ENCODE data around the gene KRT71. TPM values are rescaled to one million over a fixed set of nuclear protein-coding genes. Genes with fewer than 3 reads are reported as not detected.

KRT71 gene
- total and polyA plus RNA-seq, 3 donors from 2014 or later: 0.12 TPM; not detected in 2

DNA sequence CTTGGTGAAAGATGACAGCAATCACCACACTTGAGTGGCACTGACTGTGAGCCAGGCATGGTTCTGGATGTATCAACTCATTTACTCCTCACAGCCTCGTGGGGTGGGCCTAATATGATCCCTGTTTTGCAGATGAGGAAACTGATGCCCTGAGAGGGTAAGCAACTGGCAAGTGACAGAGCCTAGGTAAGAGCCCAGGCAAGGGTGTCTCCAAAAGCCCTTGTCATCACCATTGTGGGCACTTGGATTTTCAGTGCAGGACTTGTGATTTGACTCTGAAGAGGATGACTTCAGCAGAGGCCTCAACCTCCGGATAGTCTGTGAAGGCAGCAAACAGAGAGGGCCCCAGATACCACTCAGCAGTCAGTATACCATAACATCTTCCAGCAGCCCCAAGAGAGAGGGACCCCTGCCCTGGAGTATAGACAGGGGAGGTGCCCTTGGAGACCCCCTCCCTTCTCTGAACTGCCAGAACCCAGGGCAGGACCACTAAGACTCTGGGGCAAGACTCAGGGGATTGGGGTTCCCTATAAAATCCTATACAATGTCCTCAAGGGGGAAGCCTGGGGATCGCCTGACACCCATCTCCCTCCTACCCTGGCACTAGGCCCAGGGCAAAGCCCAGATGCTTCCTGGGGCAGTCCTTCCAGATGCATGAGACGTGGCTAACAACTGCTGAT lies 25.7 kb downstream of the KRT71 start:
- Histone ChIP-seq H3K4me1 (no peaks in the 10 kb centered on the region), H3K27me3 (no peaks in the 10 kb centered on the region), H3K9me3 (no peaks in the 10 kb centered on the region), H3K27ac (no peak overlapping the region), H3K36me3 (ENCODE audit: low read depth, missing control alignments) (no peaks in the 10 kb centered on the region), H3K4me3 (no peak overlapping the region)
- intact Hi-C loops (cut with DNase I; ENCODE audit: low total_unique reads): no loop called here
- 62 to 85% methylated on average over 3 to 4 of the region's 4 CpGs for WGBS, 2 donors
- DNase-seq: no peak
- no peak for TF ChIP-seq POLR2A (IDR thresholded peaks at IDR 0.05)
- TF ChIP-seq, protein P1, sequence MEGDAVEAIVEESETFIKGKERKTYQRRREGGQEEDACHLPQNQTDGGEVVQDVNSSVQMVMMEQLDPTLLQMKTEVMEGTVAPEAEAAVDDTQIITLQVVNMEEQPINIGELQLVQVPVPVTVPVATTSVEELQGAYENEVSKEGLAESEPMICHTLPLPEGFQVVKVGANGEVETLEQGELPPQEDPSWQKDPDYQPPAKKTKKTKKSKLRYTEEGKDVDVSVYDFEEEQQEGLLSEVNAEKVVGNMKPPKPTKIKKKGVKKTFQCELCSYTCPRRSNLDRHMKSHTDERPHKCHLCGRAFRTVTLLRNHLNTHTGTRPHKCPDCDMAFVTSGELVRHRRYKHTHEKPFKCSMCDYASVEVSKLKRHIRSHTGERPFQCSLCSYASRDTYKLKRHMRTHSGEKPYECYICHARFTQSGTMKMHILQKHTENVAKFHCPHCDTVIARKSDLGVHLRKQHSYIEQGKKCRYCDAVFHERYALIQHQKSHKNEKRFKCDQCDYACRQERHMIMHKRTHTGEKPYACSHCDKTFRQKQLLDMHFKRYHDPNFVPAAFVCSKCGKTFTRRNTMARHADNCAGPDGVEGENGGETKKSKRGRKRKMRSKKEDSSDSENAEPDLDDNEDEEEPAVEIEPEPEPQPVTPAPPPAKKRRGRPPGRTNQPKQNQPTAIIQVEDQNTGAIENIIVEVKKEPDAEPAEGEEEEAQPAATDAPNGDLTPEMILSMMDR (IDR thresholded peaks at IDR 0.05): no peak

DNA sequence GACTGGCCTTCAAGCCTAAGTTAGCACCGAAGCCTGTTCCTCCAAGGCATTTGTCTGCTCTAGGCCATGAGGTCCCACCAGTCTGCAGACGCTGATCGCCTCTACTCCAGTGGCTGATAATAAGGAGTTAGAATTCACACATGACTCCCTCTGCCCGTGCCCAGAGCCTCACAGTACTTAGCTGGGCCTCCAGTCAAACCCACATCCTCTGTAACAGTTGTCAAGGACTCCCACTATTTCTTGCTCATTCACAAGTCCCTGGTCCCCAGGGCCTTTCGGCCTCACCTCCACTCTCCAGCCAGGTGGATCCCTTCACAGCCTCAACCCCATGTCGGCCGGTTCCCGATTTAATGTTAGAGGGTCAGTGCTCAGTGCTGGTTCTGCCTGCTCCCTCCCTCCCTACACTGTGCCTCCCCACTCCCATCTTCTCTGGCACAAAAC lies 26.4 kb downstream of the KRT71 start:
- TF ChIP-seq, protein P1 (IDR thresholded peaks at IDR 0.05): no peak
- no peak for TF ChIP-seq POLR2A (IDR thresholded peaks at IDR 0.05)
- DNase-seq: no peak
- H3K4me3 ChIP-seq: no peak overlapping the region

DNA sequence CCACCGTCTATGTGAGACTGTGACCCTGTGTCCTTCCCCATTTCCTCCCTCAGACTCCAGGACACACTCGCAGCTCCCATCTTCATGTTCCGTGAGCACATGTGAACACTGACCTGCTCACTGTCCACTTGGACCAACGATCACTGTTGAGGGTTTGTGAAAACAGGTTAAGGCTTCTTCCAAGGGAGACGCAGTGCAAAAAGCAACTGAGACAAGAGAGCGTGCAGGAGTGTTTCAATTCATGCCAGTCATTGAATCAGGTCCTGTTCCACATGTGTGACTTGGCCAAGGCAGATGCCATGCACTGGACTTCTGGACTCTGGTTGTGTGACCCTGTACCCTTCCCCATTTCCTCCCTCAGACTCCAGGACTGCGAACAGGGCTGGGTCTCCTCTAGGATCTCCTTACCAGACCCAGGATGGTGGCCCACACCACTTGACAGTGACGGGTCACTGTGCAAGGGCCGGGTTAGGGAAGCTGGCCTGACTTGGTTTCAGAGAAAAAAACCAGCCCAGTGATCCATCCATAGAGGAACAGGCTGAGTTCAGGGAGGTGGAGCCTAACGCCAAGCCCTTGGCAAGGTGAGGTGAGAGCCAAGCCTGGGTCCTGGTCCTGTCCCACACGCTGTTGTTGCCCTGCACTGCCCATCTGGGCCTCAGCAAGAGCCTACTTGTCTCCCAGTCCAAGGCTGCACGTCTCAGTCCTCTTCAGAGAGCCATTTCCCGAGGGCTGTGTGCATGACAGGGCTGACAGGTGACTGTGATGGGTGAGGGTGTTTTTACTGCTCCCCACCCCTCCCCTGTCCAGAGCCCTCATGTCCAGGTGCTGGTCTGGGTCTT lies 27.1 kb downstream of the KRT71 start:
- Histone ChIP-seq H3K4me3 (no peak overlapping the region), H3K36me3 (ENCODE audit: low read depth, missing control alignments) (no peaks in the 10 kb centered on the region), H3K27ac (no peak overlapping the region), H3K27me3 (no peaks in the 10 kb centered on the region), H3K4me1 (no peaks in the 10 kb centered on the region), H3K9me3 (no peaks in the 10 kb centered on the region)
- TF ChIP-seq, protein P1 (IDR thresholded peaks at IDR 0.05): no peak
- TF ChIP-seq POLR2A (IDR thresholded peaks at IDR 0.05): no peak
- WGBS, 2 donors: 73 to 89% methylated on average over 7 to 13 of the region's 13 CpGs
- no peak for DNase-seq
- intact Hi-C loops (cut with DNase I; ENCODE audit: low total_unique reads): no loop called here

More for the DNA sequence above, 26.4 kb downstream of the KRT71 start:
- Histone ChIP-seq H3K9me3 (no peaks in the 10 kb centered on the region), H3K4me1 (no peaks in the 10 kb centered on the region), H3K27ac (no peak overlapping the region), H3K36me3 (ENCODE audit: low read depth, missing control alignments) (no peaks in the 10 kb centered on the region), H3K27me3 (no peaks in the 10 kb centered on the region)
- 76 to 86% methylated on average over 8 of the region's 8 CpGs for WGBS, 2 donors
- intact Hi-C loops (cut with DNase I; ENCODE audit: low total_unique reads): no loop called here

DNA sequence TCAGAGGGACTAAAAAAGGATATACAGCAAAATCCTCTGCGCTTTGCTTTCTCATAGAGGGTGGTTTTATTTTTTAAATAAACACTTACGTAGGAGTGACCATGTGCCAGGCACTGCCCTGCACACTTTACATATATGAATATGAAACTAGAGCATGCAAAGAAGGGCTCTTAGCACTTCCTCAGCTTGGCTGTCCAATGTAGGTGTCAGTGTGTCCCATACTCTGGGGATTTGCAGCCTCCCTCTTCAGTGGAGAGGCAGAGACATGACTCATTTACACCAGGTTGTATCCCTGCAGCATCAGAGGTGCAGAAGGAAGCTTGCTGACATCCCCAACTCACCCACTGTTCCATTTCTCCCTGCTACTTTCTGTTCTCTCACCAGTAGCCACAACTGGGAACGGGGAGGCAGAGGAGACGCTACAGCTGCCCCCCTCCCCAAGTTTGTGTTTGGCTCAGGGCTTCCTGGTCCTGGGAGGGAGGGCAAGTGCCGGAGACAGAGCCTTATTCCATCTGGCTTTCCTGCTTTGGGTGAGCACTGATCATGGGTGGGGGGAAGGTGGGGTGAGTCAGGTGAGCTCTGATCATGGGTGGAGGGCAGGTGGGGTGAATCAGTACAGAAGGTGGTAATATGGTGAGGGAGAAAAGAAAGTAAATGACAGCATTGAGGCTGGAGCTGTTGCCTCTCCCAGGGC lies 27.9 kb downstream of the KRT71 start:
- intact Hi-C loops (cut with DNase I; ENCODE audit: low total_unique reads): no loop called here
- Histone ChIP-seq H3K9me3 (no peaks in the 10 kb centered on the region), H3K4me1 (no peaks in the 10 kb centered on the region), H3K27ac (no peak overlapping the region), H3K36me3 (ENCODE audit: low read depth, missing control alignments) (no peaks in the 10 kb centered on the region), H3K4me3 (no peak overlapping the region), H3K27me3 (no peaks in the 10 kb centered on the region)
- WGBS, 2 donors: 80 to 93% methylated on average over 5 of the region's 5 CpGs
- TF ChIP-seq POLR2A (IDR thresholded peaks at IDR 0.05): no peak
- TF ChIP-seq, protein P1 (IDR thresholded peaks at IDR 0.05): no peak
- DNase-seq: no peak
